GM23338 (cell line): Measurements from ENCODE around the gene ZNF804A. TPM values are rescaled to one million over a fixed set of nuclear protein-coding genes. Genes with fewer than 3 reads are reported as not detected.
A peak's percentile ranks its signal among the peaks of the same experiment; 100 is the strongest.

Experiments used
- ATAC-seq: fragments of 200-7000 bp; cut with Tn5 transposase; 3 replicates; pipeline ENCODE4 v1.9.1; 2020
- DNase-seq: peaks from one replicate; pipeline ENCODE4 v3.0.0-alpha.2; 2015; ENCODE audit warnings: low spot score
- H2AFZ ChIP-seq: fragments of 200-600 bp; sonication (generic); 2 replicates; pipeline ENCODE4 v1.8.0; 2016; ENCODE audit warnings: antibody characterized with exemption, mild to moderate bottlenecking, moderate library complexity
- H3F3A ChIP-seq: fragments of 200-600 bp; sonication (generic); replicated peaks from 2 replicates; pipeline ENCODE4 v1.8.0; 2017; ENCODE audit warnings: antibody characterized with exemption, mixed run types, low read depth
- H3K27ac ChIP-seq: fragments of 200-600 bp; sonication (generic); 2 replicates; pipeline ENCODE4 v1.6.1; 2016; ENCODE audit warnings: low read depth
- H3K27me3 ChIP-seq: fragments of 200-600 bp; sonication (generic); 2 replicates; pipeline ENCODE4 v1.8.0; 2016; ENCODE audit warnings: mild to moderate bottlenecking, mixed run types, moderate library complexity; ENCODE audit not compliant: insufficient read depth
- H3K36me3 ChIP-seq: fragments of 200-600 bp; sonication (generic); 2 replicates; pipeline ENCODE4 v1.8.0; 2016; ENCODE audit warnings: mild to moderate bottlenecking; ENCODE audit not compliant: insufficient read depth
- H3K4me1 ChIP-seq: fragments of 200-600 bp; sonication (generic); 2 replicates; pipeline ENCODE4 v1.8.0; 2016; ENCODE audit warnings: mild to moderate bottlenecking, moderate library complexity; ENCODE audit not compliant: insufficient read depth
- H3K4me2 ChIP-seq: fragments of 200-600 bp; sonication (generic); 2 replicates; pipeline ENCODE4 v1.7.1; 2017; ENCODE audit warnings: mixed run types
- H3K4me3 ChIP-seq: fragments of 200-600 bp; sonication (generic); 2 replicates; pipeline ENCODE4 v1.6.1; 2016; ENCODE audit warnings: mixed run types
- H3K79me2 ChIP-seq: fragments of 200-600 bp; sonication (generic); replicated peaks from 2 replicates; pipeline ENCODE4 v1.8.0; 2017; ENCODE audit warnings: mild to moderate bottlenecking; ENCODE audit not compliant: insufficient read depth
- H3K9me2 ChIP-seq: fragments of 200-600 bp; sonication (generic); 2 replicates; pipeline ENCODE4 v1.8.0; 2017; ENCODE audit not compliant: insufficient read depth
- H4K20me1 ChIP-seq: fragments of 200-600 bp; sonication (generic); replicated peaks from 2 replicates; pipeline ENCODE4 v1.8.0; 2017; ENCODE audit warnings: mild to moderate bottlenecking; ENCODE audit not compliant: insufficient read depth
- H3K27ac Mint-ChIP-seq: 2 replicates; pipeline ENCODE4 v1.8.0; 2020; ENCODE audit warnings: inconsistent platforms, mild to moderate bottlenecking, moderate library complexity, mixed read lengths
- H3K27me3 Mint-ChIP-seq: 3 replicates; pipeline ENCODE4 v1.8.0; 2022; ENCODE audit warnings: low read depth, mild to moderate bottlenecking, moderate library complexity, mixed read lengths, inconsistent platforms; ENCODE audit not compliant: insufficient read depth, poor library complexity
- H3K36me3 Mint-ChIP-seq: 3 replicates; pipeline ENCODE4 v1.8.0; 2021; ENCODE audit warnings: low read depth, mild to moderate bottlenecking, inconsistent platforms, moderate library complexity, mixed read lengths
- H3K4me1 Mint-ChIP-seq: 3 replicates; pipeline ENCODE4 v1.8.0; 2020; ENCODE audit warnings: mild to moderate bottlenecking, inconsistent platforms, mixed read lengths
- H3K4me3 Mint-ChIP-seq: 3 replicates; pipeline ENCODE4 v1.8.0; 2021; ENCODE audit warnings: moderate library complexity, mild to moderate bottlenecking, inconsistent platforms, mixed read lengths
- H3K9me3 Mint-ChIP-seq: 3 replicates; pipeline ENCODE4 v1.8.0; 2020; ENCODE audit warnings: moderate library complexity, mild to moderate bottlenecking, inconsistent platforms, mixed read lengths
- CREB1 ChIP-seq: fragments of 250-450 bp; sonication (Bioruptor Pico); IDR thresholded peaks from 2 replicates; pipeline ENCODE4 v1.5.0; 2020; ENCODE audit warnings: low read depth, mild to moderate bottlenecking, moderate library complexity
- EZH2 ChIP-seq: fragments of 200-600 bp; sonication (generic); IDR thresholded peaks from one replicate; pipeline ENCODE4 v1.8.0; 2017; ENCODE audit warnings: antibody characterized with exemption, mild to moderate bottlenecking, low read depth; ENCODE audit not compliant: unreplicated experiment
- EZH2phosphoT487 ChIP-seq: fragments of 200-600 bp; sonication (generic); IDR thresholded peaks from one replicate; pipeline ENCODE4 v1.8.1; 2018; ENCODE audit warnings: antibody characterized with exemption; ENCODE audit not compliant: unreplicated experiment
- JUNB ChIP-seq: IDR thresholded peaks from one replicate; pipeline ENCODE4 v1.6.1; 2016; ENCODE audit warnings: antibody characterized with exemption; ENCODE audit not compliant: unreplicated experiment
- NANOG ChIP-seq: IDR thresholded peaks from 2 replicates; pipeline ENCODE4 v1.6.1; 2016; ENCODE audit warnings: antibody characterized with exemption, borderline replicate concordance
- POLR2AphosphoS5 ChIP-seq: IDR thresholded peaks from 2 replicates; pipeline ENCODE4 v1.6.1; 2016; ENCODE audit warnings: antibody characterized with exemption, low read depth
- STAT1 ChIP-seq: IDR thresholded peaks from one replicate; pipeline ENCODE4 v1.6.1; 2016; ENCODE audit warnings: antibody characterized with exemption; ENCODE audit not compliant: unreplicated experiment
- ZNF114 ChIP-seq: fragments of 250-450 bp; sonication (Bioruptor Pico); IDR thresholded peaks from 2 replicates; pipeline ENCODE4 v1.5.0; 2020; ENCODE audit warnings: mild to moderate bottlenecking, moderate library complexity
- ZNF331 ChIP-seq: fragments of 250-450 bp; sonication (Bioruptor Pico); IDR thresholded peaks from 2 replicates; pipeline ENCODE4 v1.5.0; 2020; ENCODE audit warnings: low read depth, mild to moderate bottlenecking, moderate library complexity
- polyA plus RNA-seq: library from polyadenylated mRNA; unstranded; fragments of >200 nt; fragmentation: Nextera tagmentation; extraction: Ambion mirVana; gene quantifications from 2 replicates; pipeline ENCODE4 v1.2.1, GENCODE V29; 2016
- total RNA-seq: library from RNA; depleted of rRNA; stranded (reverse); fragments of >200 nt; shearing (Covaris generic); gene quantifications from 2 replicates; pipeline ENCODE4 v1.2.3, GENCODE V29; 2014
- TF ChIP-seq, protein P1 (sequence below): IDR thresholded peaks from 2 replicates; pipeline ENCODE4 v1.6.1; 2016; ENCODE audit warnings: antibody characterized with exemption
- TF ChIP-seq, protein P2 (sequence below): fragments of 250-450 bp; sonication (Bioruptor Pico); IDR thresholded peaks from 2 replicates; pipeline ENCODE4 v1.5.0; 2020; ENCODE audit warnings: mild to moderate bottlenecking, moderate library complexity
- TF ChIP-seq, protein P3 (sequence below): IDR thresholded peaks from one replicate; pipeline ENCODE4 v1.6.1; 2018; ENCODE audit warnings: antibody characterized with exemption; ENCODE audit not compliant: unreplicated experiment

The ZNF804A gene
- total and polyA plus RNA-seq, 2 experiments from 2014 or later, result not detected

DNA sequence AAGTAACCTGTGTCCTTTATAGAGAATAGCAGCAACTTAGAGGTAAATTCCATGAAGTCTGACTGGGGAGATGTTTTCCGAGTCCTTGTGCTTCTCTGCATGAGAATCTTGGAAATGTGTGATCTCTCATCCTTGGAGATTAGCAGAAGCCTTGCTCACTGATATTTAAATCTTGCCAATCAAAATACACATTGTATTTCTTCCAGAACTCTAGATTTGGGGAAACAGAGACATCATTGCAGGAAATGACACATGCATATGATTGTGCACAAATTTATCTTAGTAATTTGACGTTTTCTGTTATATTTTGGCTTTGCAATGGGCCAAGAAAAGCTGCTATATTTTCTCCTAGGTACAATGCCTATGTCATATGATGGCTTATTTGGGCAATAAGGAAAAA lies 182.6 kb downstream of the ZNF804A start (continued):
- TF ChIP-seq, protein P1, sequence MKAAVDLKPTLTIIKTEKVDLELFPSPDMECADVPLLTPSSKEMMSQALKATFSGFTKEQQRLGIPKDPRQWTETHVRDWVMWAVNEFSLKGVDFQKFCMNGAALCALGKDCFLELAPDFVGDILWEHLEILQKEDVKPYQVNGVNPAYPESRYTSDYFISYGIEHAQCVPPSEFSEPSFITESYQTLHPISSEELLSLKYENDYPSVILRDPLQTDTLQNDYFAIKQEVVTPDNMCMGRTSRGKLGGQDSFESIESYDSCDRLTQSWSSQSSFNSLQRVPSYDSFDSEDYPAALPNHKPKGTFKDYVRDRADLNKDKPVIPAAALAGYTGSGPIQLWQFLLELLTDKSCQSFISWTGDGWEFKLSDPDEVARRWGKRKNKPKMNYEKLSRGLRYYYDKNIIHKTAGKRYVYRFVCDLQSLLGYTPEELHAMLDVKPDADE, result no peak
- TF ChIP-seq ZNF114 (CRISPR knock-in tag), result no peak

DNA sequence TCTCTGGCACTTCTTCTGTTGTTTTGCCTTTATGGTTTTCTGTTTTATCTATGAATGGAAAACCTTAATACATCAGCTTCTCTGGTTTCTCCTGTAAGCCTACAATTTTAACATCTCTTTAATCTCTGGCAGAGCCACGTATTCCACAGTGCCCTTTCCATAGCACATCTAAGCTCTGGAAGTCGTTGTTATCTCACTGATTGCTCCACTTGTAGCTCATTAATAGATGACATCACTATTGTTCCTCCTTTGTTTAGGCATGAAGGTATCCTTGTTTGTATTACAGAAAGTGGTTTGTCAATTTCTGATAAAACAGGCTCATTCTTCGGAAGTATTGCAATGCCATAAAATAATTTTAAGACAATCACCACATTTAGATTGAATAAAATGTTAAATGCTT lies 185.2 kb downstream of the ZNF804A start:
- Histone ChIP-seq H3F3A (no peaks in the 10 kb centered on the region), H3K27ac (no peak overlapping the region), H2AFZ (peak overlapping the region; percentile 19; the same call in 1 of the 2 replicates), H3K27me3 (no peaks in the 10 kb centered on the region), H3K4me3 (no peak overlapping the region), H3K36me3 (no peaks in the 10 kb centered on the region), H3K4me1 (peaks cover 12% of the 10 kb centered on the region), H3K9me2 (no peaks in the 10 kb centered on the region), H3K79me2 (no peaks in the 10 kb centered on the region), H3K4me2 (no peak overlapping the region), H4K20me1 (no peaks in the 10 kb centered on the region)
- Mint-ChIP-seq H3K4me1 (peaks cover 7% of the 10 kb centered on the region), H3K9me3 (no peaks in the 10 kb centered on the region), H3K36me3 (no peaks in the 10 kb centered on the region), H3K27ac (no peak overlapping the region), H3K27me3 (peaks cover 1% of the 10 kb centered on the region), H3K4me3 (no peak overlapping the region)
- ATAC-seq (no peak), DNase-seq (no peak)
- no peak for TF ChIP-seq CREB1
- TF ChIP-seq, protein P1, result no peak
- TF ChIP-seq POLR2AphosphoS5, result no peak
- no peak for TF ChIP-seq STAT1
- no peak for TF ChIP-seq ZNF114 (CRISPR knock-in tag)
- TF ChIP-seq, protein P2, sequence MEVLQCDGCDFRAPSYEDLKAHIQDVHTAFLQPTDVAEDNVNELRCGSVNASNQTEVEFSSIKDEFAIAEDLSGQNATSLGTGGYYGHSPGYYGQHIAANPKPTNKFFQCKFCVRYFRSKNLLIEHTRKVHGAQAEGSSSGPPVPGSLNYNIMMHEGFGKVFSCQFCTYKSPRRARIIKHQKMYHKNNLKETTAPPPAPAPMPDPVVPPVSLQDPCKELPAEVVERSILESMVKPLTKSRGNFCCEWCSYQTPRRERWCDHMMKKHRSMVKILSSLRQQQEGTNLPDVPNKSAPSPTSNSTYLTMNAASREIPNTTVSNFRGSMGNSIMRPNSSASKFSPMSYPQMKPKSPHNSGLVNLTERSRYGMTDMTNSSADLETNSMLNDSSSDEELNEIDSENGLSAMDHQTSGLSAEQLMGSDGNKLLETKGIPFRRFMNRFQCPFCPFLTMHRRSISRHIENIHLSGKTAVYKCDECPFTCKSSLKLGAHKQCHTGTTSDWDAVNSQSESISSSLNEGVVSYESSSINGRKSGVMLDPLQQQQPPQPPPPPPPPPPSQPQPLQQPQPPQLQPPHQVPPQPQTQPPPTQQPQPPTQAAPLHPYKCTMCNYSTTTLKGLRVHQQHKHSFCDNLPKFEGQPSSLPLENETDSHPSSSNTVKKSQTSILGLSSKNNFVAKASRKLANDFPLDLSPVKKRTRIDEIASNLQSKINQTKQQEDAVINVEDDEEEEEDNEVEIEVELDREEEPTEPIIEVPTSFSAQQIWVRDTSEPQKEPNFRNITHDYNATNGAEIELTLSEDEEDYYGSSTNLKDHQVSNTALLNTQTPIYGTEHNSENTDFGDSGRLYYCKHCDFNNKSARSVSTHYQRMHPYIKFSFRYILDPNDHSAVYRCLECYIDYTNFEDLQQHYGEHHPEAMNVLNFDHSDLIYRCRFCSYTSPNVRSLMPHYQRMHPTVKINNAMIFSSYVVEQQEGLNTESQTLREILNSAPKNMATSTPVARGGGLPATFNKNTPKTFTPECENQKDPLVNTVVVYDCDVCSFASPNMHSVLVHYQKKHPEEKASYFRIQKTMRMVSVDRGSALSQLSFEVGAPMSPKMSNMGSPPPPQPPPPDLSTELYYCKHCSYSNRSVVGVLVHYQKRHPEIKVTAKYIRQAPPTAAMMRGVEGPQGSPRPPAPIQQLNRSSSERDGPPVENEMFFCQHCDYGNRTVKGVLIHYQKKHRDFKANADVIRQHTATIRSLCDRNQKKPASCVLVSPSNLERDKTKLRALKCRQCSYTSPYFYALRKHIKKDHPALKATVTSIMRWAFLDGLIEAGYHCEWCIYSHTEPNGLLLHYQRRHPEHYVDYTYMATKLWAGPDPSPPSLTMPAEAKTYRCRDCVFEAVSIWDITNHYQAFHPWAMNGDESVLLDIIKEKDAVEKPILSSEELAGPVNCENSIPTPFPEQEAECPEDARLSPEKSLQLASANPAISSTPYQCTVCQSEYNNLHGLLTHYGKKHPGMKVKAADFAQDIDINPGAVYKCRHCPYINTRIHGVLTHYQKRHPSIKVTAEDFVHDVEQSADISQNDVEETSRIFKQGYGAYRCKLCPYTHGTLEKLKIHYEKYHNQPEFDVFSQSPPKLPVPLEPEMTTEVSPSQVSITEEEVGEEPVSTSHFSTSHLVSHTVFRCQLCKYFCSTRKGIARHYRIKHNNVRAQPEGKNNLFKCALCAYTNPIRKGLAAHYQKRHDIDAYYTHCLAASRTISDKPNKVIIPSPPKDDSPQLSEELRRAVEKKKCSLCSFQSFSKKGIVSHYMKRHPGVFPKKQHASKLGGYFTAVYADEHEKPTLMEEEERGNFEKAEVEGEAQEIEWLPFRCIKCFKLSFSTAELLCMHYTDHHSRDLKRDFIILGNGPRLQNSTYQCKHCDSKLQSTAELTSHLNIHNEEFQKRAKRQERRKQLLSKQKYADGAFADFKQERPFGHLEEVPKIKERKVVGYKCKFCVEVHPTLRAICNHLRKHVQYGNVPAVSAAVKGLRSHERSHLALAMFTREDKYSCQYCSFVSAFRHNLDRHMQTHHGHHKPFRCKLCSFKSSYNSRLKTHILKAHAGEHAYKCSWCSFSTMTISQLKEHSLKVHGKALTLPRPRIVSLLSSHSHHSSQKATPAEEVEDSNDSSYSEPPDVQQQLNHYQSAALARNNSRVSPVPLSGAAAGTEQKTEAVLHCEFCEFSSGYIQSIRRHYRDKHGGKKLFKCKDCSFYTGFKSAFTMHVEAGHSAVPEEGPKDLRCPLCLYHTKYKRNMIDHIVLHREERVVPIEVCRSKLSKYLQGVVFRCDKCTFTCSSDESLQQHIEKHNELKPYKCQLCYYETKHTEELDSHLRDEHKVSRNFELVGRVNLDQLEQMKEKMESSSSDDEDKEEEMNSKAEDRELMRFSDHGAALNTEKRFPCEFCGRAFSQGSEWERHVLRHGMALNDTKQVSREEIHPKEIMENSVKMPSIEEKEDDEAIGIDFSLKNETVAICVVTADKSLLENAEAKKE (CRISPR knock-in tag), result no peak
- no peak for TF ChIP-seq NANOG
- TF ChIP-seq, protein P3, sequence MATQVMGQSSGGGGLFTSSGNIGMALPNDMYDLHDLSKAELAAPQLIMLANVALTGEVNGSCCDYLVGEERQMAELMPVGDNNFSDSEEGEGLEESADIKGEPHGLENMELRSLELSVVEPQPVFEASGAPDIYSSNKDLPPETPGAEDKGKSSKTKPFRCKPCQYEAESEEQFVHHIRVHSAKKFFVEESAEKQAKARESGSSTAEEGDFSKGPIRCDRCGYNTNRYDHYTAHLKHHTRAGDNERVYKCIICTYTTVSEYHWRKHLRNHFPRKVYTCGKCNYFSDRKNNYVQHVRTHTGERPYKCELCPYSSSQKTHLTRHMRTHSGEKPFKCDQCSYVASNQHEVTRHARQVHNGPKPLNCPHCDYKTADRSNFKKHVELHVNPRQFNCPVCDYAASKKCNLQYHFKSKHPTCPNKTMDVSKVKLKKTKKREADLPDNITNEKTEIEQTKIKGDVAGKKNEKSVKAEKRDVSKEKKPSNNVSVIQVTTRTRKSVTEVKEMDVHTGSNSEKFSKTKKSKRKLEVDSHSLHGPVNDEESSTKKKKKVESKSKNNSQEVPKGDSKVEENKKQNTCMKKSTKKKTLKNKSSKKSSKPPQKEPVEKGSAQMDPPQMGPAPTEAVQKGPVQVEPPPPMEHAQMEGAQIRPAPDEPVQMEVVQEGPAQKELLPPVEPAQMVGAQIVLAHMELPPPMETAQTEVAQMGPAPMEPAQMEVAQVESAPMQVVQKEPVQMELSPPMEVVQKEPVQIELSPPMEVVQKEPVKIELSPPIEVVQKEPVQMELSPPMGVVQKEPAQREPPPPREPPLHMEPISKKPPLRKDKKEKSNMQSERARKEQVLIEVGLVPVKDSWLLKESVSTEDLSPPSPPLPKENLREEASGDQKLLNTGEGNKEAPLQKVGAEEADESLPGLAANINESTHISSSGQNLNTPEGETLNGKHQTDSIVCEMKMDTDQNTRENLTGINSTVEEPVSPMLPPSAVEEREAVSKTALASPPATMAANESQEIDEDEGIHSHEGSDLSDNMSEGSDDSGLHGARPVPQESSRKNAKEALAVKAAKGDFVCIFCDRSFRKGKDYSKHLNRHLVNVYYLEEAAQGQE, result no peak
- TF ChIP-seq JUNB, result no peak
- no peak for TF ChIP-seq EZH2
- no peak for TF ChIP-seq EZH2phosphoT487
- no peak for TF ChIP-seq ZNF331 (CRISPR knock-in tag)
